ENCODE data around the gene OMD.

DNA sequence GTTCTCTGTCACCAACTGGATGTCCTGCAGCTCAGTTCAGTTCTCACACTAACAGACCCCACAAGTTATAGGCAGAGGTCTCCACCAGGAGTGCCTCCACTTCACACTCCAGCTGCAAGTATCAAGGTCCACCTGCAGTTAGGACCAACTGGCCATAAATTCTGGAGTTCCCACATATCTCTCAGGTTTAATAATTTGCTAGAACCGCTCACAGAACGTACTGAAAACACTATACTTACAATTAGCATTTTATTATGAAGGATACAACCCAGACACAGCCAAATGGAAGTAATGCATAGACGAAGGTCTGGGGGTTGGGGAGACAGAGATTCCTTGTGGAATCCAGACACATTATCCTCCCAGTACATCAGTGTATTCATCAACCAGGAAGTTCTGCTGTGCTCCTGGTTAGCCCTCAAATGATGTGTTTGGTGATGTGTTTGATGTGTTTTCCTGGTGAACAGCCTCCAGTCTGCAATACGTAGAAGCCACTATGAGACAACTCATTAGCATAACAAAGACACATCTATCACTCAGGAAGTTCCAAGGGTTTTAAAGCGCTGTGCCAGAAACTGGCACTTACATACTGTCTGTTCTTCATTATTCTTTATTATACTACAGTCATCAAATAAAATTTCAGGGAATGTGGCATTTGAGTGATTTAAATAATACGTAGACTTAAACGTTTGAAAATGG lies 45.3 kb downstream of the OMD start:
- TF ChIP-seq, protein P1, sequence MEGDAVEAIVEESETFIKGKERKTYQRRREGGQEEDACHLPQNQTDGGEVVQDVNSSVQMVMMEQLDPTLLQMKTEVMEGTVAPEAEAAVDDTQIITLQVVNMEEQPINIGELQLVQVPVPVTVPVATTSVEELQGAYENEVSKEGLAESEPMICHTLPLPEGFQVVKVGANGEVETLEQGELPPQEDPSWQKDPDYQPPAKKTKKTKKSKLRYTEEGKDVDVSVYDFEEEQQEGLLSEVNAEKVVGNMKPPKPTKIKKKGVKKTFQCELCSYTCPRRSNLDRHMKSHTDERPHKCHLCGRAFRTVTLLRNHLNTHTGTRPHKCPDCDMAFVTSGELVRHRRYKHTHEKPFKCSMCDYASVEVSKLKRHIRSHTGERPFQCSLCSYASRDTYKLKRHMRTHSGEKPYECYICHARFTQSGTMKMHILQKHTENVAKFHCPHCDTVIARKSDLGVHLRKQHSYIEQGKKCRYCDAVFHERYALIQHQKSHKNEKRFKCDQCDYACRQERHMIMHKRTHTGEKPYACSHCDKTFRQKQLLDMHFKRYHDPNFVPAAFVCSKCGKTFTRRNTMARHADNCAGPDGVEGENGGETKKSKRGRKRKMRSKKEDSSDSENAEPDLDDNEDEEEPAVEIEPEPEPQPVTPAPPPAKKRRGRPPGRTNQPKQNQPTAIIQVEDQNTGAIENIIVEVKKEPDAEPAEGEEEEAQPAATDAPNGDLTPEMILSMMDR (IDR thresholded peaks at IDR 0.05), result no peak
- no peak for TF ChIP-seq POLR2A (IDR thresholded peaks at IDR 0.05; ENCODE audit: low read depth)
